ENCODE measurements around the gene GPR61. TPM values are rescaled to one million over a fixed set of nuclear protein-coding genes. Genes with fewer than 3 reads are reported as not detected.
A peak's percentile ranks its signal among the peaks of the same experiment; 100 is the strongest.

The GPR61 gene
- total and polyA plus RNA-seq, 9 of the 15 experiments (the other 6 are each of a cell fraction or from before 2014, with no cell fraction given), result 0.04 to 1.1 (median 0.25) TPM; not detected in 4

GRCh38 chr1:109592916-109593315 is 53.2 kb downstream of the GPR61 start:
- in situ Hi-C loops (cut with MboI) (no loop called here), intact Hi-C loops (cut with micrococcal nuclease) (no loop called here)
- no peaks in the 10 kb centered on the region for H3K9me1 ChIP-seq (ENCODE audit: control insufficient read depth, insufficient read depth, low read length)
- no peak overlapping the region for H3K4me2 ChIP-seq (ENCODE audit: insufficient read depth, low read length)
- H3K79me2 ChIP-seq (ENCODE audit: control insufficient read depth, insufficient read depth, low read length), result no peaks in the 10 kb centered on the region
- H3K4me1 ChIP-seq (replicated peaks in 1 of 2; ENCODE audit: control insufficient read depth in 2 of 2, insufficient read depth in 2 of 2, low read length in 2 of 2), result no peaks in the 10 kb centered on the region
- FAIRE-seq (no peak), DNase-seq (ENCODE audit: extremely low read depth in 1 of 4, low spot score in 3 of 4) (no peak), ATAC-seq (no peak)
- no peak overlapping the region for H3K9ac ChIP-seq (ENCODE audit: insufficient read depth in 1 of 2, low read depth in 2 of 2, low read length in 2 of 2)
- CTCF ChIA-PET (ENCODE audit: low intra/inter-chr PET ratio), result no interaction called here
- POLR2A ChIA-PET, result interaction anchor here (1.4 kb wide), 1 partner anchor 9 kb away, joined by 3 read pairs; no protein-coding TSS in a partner anchor
- no peaks in the 10 kb centered on the region for H3K27me3 ChIP-seq (ENCODE audit: control insufficient read depth in 2 of 2, insufficient read depth in 2 of 2, low read length in 2 of 2)
- no peaks in the 10 kb centered on the region for H4K20me1 ChIP-seq (replicated peaks; ENCODE audit: control insufficient read depth, insufficient read depth, low read length)
- H3K4me3 ChIP-seq, result no peak overlapping the region
- TF ChIP-seq HMBOX1 (IDR thresholded peaks at IDR 0.05) (peak; percentile 44), PKNOX1 (IDR thresholded peaks at IDR 0.05) (peak; percentile 79), EGR1 (conservative IDR thresholded peaks at IDR 0.05) (no peak), RREB1 (CRISPR knock-in tag; IDR thresholded peaks at IDR 0.05) (no peak), POLR3G (IDR thresholded peaks at IDR 0.05; ENCODE audit: extremely low read depth, insufficient read length, insufficient replicate concordance) (no peak)
- H2AFZ ChIP-seq (ENCODE audit: low read depth, low read length), result no peak overlapping the region
- BruUV-seq (replicated peaks), result TSS peak; percentile 15
- no peak overlapping the region for H3K27ac ChIP-seq (ENCODE audit: extremely low read depth, low read depth, low read length)
- H3K36me3 ChIP-seq (ENCODE audit: control insufficient read depth, insufficient read depth, low read length), result peaks cover 68% of the 10 kb centered on the region
- H3K9me3 ChIP-seq (replicated peaks; ENCODE audit: control insufficient read depth, insufficient read depth, low read depth, low read length), result no peaks in the 10 kb centered on the region

All from K562 (cell line).